HuH-7 (cell line): Measurements from ENCODE around the gene ELOVL6.

Experiments used
- DNase-seq: peaks from one replicate; pipeline ENCODE4 v3.0.0; 2011; ENCODE audit warnings: low spot score

Gene ELOVL6

GRCh38 chr4:110022457-110022856, 176.0 kb downstream of the ELOVL6 start:
- DNase-seq = no peak

GRCh38 chr4:110020646-110021443, 177.6 kb downstream of the ELOVL6 start:
- DNase-seq = no peak

GRCh38 chr4:110020139-110020538, 178.3 kb downstream of the ELOVL6 start:
- no peak for DNase-seq

GRCh38 chr4:110019153-110019552, 179.3 kb downstream of the ELOVL6 start:
- DNase-seq = no peak

- no peak for DNase-seq
These were observed 184.2 kb downstream of the ELOVL6 start for GRCh38 chr4:110014233-110014632.

- DNase-seq = no peak
These were observed 185.5 kb downstream of the ELOVL6 start for GRCh38 chr4:110012917-110013316.

GRCh38 chr4:110010797-110011196, 187.6 kb downstream of the ELOVL6 start:
- DNase-seq = no peak

GRCh38 chr4:110009550-110009949, 188.9 kb downstream of the ELOVL6 start:
- DNase-seq = no peak

GRCh38 chr4:110008540-110008939, 189.9 kb downstream of the ELOVL6 start:
- DNase-seq = no peak

DNA sequence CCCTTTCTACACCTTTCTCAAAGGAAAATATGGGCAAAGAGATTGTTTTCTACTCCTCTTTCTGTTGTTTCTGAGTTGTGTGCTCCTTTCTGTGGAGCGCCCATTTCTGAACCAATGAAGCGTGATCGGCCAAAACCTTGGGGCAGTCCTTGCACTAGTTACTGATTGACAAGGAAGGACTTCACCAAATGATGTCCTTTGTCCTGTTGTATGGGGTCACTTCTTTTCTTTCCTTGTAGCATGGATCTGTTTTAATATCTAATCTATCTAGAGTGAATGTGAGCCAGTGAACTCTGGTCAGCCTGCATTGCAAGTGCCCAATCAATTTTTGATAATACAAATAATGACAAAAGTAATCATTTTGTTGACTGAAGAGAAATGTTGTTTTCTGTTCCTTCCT, 191.2 kb downstream of the ELOVL6 start:
- no peak for DNase-seq

GRCh38 chr4:110005461-110006056, 192.9 kb downstream of the ELOVL6 start:
- no peak for DNase-seq

GRCh38 chr4:110004556-110004955, 193.9 kb downstream of the ELOVL6 start:
- DNase-seq = no peak

DNA sequence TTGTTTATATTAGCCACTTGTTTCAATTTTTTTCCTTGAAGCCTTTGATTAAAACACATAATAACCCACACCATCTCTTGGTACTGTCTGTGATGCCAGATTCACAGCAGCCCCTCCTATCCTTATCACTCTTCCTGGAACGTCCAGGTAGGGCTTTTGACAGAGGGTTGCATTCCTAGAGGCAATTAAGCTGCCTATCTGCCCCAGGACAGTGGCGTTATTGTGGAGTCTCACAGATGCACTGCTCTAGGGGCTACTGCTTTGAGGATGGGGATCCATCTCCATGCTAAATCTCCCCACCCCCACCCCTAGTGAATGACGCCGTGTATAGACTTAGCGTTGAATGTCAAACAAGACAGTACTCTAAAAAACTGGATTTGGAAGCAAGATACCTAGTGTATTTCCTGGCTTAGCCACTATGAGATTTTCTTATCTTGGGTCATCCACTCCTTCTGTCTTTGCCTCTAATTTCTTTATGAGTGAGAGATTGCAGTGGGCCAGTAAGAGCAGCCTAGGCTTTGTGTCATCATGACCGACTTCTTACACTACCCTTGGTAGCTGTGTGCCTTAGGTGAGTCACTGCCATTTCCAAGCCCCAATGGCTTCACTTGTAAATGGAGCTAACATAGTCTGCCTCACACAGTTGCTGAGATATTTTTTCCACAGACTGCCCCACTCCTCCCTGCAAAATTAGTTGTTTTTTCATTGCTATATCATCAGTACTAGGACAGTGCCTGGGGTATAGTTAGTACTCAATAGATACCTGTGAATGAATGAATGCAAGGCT, 194.8 kb downstream of the ELOVL6 start:
- no peak for DNase-seq

- DNase-seq = no peak
These were observed 196.1 kb downstream of the ELOVL6 start for GRCh38 chr4:110002326-110002725.

DNA sequence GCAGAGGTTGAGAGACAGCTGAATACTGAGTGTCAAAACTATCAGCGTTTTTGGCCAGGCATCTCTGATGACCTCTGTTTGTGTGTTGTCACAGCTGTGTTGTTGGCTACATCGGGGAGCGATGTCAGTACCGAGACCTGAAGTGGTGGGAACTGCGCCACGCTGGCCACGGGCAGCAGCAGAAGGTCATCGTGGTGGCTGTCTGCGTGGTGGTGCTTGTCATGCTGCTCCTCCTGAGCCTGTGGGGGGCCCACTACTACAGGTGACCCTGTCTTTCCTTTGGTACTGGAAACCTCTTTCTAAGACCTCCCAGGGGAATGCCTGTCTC, 198.9 kb downstream of the ELOVL6 start:
- no peak for DNase-seq

- no peak for DNase-seq
These were observed 199.4 kb downstream of the ELOVL6 start for GRCh38 chr4:109998867-109999584.

DNA sequence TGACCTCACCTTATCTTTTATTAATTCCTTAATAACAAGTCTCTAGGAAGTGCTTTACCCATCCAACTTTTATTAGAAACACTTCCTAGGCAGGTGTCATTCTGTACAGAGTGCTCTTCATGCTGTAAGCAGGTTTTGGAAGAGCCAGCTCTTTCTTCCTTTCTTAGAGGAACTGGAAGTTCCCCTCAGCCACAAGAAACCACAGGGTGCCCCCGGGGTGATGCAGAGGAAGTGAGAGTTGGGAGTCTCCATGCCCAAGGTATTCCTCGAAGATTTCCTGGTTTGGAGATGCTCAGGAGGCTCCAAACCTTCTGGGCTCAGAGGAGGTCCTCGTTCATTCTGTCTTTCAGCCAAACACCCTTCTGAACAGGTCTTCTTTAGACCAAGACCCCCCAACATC, 201.9 kb downstream of the ELOVL6 start:
- DNase-seq = no peak
